ENCODE data around the gene AQP1.
A peak's percentile ranks its signal among the peaks of the same experiment; 100 is the strongest.

AQP1 gene

DNA sequence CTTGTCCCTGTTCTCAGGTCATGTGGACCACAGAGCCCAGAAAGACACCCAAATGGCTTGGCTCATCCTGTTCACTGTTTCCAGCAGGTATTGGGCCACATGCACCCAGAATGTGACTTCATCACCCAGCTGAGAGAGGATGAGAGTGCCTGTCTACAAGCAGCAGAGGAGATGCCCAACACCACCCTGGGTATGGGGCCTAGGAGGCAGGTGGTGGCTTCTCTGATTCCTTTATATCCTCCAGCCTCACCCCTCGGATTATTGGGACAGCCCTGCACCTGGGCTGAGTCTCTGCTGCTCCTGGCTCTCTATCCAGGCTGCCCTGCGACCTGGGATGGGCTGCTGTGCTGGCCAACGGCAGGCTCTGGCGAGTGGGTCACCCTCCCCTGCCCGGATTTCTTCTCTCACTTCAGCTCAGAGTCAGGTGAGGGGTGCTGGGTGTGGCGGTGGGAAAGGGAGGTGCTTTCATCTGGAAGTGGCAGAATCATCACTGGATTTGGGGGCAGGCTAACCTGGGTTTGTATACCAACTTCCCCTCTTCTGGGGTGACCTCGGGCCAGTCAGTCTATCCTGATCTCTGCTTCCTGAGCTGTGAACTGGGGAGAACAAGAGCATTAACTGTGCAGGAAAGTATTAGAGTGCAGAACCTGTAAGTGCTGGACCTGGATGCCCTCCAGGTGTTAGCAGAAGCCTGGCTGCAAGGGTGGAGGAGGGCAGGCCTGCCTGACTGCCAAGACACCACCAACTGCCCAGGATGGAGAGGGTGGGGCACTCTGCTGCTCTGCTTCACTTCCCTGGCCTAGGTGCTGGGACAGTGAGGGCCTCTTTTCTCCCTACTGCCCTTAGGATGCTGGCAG lies 57.3 kb downstream of the AQP1 start:
- DNase-seq (ENCODE audit: low spot score) = peak; percentile 5
- in situ Hi-C loops (cut with MboI; ENCODE audit: low pct_unique_long_range_greater_than_20kb, low sequenced_read_pairs, unreplicated experiment) = no loop called here
- TF ChIP-seq, protein P1, sequence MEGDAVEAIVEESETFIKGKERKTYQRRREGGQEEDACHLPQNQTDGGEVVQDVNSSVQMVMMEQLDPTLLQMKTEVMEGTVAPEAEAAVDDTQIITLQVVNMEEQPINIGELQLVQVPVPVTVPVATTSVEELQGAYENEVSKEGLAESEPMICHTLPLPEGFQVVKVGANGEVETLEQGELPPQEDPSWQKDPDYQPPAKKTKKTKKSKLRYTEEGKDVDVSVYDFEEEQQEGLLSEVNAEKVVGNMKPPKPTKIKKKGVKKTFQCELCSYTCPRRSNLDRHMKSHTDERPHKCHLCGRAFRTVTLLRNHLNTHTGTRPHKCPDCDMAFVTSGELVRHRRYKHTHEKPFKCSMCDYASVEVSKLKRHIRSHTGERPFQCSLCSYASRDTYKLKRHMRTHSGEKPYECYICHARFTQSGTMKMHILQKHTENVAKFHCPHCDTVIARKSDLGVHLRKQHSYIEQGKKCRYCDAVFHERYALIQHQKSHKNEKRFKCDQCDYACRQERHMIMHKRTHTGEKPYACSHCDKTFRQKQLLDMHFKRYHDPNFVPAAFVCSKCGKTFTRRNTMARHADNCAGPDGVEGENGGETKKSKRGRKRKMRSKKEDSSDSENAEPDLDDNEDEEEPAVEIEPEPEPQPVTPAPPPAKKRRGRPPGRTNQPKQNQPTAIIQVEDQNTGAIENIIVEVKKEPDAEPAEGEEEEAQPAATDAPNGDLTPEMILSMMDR (IDR thresholded peaks at IDR 0.05; ENCODE audit: extremely low read depth, insufficient read depth, missing control alignments) = no peak

- TF ChIP-seq, protein P1 (IDR thresholded peaks at IDR 0.05; ENCODE audit: extremely low read depth, insufficient read depth, missing control alignments) = no peak
- DNase-seq (ENCODE audit: low spot score) = no peak
- in situ Hi-C loops (cut with MboI; ENCODE audit: low pct_unique_long_range_greater_than_20kb, low sequenced_read_pairs, unreplicated experiment) = no loop called here
Observed at GRCh38 chr7:30969604-30969970, 57.9 kb downstream of the AQP1 start.

DNA sequence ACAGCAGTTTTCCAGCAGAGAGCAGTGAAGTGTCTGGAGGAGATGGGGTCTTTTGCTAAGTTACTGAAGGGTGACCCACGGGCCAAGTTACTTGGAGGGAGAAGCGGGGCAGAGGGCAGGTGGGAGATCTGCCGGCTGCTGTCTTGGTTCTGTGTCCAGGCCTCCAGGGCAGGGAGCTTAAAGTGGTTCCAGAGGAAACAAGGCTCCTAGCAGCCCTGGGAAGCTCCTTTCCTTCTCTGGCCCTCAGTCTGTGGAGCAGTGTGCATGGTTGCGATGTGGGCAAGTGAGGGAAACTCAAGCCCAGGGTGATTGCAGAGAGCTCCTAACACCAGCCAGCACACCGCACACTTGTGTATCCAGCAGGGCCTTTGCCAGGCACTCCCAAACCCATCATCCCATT lies 58.4 kb downstream of the AQP1 start:
- in situ Hi-C loops (cut with MboI; ENCODE audit: low pct_unique_long_range_greater_than_20kb, low sequenced_read_pairs, unreplicated experiment) = loop anchor here (10.0 kb wide), 1 partner anchor 165 kb away; no protein-coding TSS in a partner anchor
- TF ChIP-seq, protein P1 (IDR thresholded peaks at IDR 0.05; ENCODE audit: extremely low read depth, insufficient read depth, missing control alignments) = no peak
- no peak for DNase-seq (ENCODE audit: low spot score)

GRCh38 chr7:30970594-30971094 lies 59.0 kb downstream of the AQP1 start:
- DNase-seq (ENCODE audit: low spot score) = peak; percentile 4
- TF ChIP-seq, protein P1 (IDR thresholded peaks at IDR 0.05; ENCODE audit: extremely low read depth, insufficient read depth, missing control alignments) = no peak

DNA sequence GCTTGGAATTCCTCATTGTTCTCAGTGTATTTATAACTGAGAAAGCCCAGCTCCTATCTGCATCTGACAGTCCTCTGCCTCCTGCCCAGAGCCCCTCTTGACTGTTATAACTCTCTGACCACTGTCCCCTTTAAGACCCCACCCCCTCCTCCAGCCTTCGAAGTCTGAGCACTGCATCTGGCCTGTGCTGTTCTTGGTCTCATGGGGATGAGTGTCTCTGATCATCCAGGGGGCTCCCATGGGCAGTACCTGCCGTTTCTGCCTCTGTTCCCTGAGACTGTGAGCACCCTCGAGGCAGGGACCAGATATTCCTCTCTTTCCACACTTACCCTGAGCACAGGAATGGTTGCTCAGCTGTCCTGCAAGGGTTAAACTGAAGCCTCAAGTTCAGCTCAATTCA lies 59.8 kb downstream of the AQP1 start:
- in situ Hi-C loops (cut with MboI; ENCODE audit: low pct_unique_long_range_greater_than_20kb, low sequenced_read_pairs, unreplicated experiment) = loop anchor here (10.0 kb wide), 1 partner anchor 167 kb away; no protein-coding TSS in a partner anchor
- TF ChIP-seq, protein P1 (IDR thresholded peaks at IDR 0.05; ENCODE audit: extremely low read depth, insufficient read depth, missing control alignments) = no peak
- DNase-seq (ENCODE audit: low spot score) = no peak

More at GRCh38 chr7:30970594-30971094, 59.0 kb downstream of the AQP1 start:
- in situ Hi-C loops (cut with MboI; ENCODE audit: low pct_unique_long_range_greater_than_20kb, low sequenced_read_pairs, unreplicated experiment) = loop anchor here (10.0 kb wide), 1 partner anchor 166 kb away; no protein-coding TSS in a partner anchor

DNA sequence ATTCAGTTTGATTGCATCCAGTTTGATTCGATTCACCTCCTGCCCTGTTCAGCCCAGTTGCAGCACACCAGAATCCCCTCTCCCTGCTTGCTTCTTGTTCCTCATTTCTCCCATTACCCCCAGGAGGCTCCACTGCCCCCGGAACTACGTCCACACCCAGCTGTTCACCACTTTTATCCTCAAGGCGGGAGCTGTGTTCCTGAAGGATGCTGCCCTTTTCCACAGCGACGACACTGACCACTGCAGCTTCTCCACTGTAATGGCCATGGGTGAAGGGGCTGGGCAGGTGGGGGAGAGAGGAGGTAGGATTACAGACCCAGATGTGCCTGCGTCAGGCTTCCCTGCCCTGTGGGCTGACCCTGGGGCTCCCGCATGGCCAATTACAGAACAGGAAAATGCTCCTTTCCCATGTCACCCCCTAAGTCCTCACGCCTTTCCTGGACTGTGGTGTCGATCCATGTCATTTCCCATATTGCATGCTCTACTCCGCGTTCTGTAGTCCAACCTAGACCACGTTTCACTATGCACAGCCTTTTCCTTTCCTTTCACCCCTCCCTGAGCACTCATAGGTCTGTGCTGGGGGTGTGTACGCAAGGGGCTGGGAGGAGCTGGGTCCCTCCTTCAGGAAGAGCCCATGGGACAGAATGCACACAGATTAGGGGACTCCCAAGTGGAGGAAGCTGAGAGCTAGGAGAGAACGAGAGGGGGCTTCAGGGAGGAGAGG lies 60.3 kb downstream of the AQP1 start:
- TF ChIP-seq, protein P1 (IDR thresholded peaks at IDR 0.05; ENCODE audit: extremely low read depth, insufficient read depth, missing control alignments) = no peak
- no peak for DNase-seq (ENCODE audit: low spot score)
- in situ Hi-C loops (cut with MboI; ENCODE audit: low pct_unique_long_range_greater_than_20kb, low sequenced_read_pairs, unreplicated experiment) = loop anchor here (10.0 kb wide), 1 partner anchor 167 kb away; no protein-coding TSS in a partner anchor

Measured in GM13977 (cell line).